K562 (cell line): ENCODE measurements around the gene ZNF557. TPM values are rescaled to one million over a fixed set of nuclear protein-coding genes. Genes with fewer than 3 reads are reported as not detected.

Experiments
- ATAC-seq: fragments of 200-7000 bp; cut with Tn5 transposase; 3 replicates; pipeline ENCODE4 v1.9.1; 2020; ENCODE audit warnings: moderate library complexity
- BruUV-seq: library from RNA; stranded (reverse); fragments of 400-500 nt; replicated peaks from 2 replicates; lab custom pipeline; 2021; lab: Mats Ljungman, UMichigan
- CTCF ChIA-PET: fragments of 300-600 bp; formaldehyde crosslinking; extraction: SDS; loops from one replicate; lab custom pipeline; 2021; ENCODE audit warnings: low intra/inter-chr PET ratio; lab: Yijun Ruan, JAX
- POLR2A ChIA-PET: fragments of 300-600, 350-650 bp; sonication (Branson Sonifier 250); formaldehyde crosslinking; extraction: SDS; loops from one replicate; lab custom pipeline; 2021; ENCODE audit warnings: antibody characterized with exemption, inconsistent platforms; lab: Yijun Ruan, JAX
- DNase-seq, 4 experiments: peaks; one replicate each; pipeline versions ENCODE4 v3.0.0 to v3.0.0-alpha.2; 2011 to 2018; ENCODE audit warnings: low spot score in 3 of 4, mixed read lengths in 3 of 4; ENCODE audit errors: extremely low read depth in 1 of 4
- FAIRE-seq: peaks from 2 replicates; lab custom pipeline; 2011; peaks lifted over from hg19 to GRCh38; lab: Jason Lieb, UNC
- H2AFZ ChIP-seq: 2 replicates; pipeline ENCODE4 v1.6.0; 2011; ENCODE audit warnings: low read depth, low read length, control low read depth, inconsistent platforms
- H3K27ac ChIP-seq: fragments of 200-600 bp; 3 replicates; pipeline ENCODE4 v1.8.0; 2011; ENCODE audit warnings: low read depth, mild to moderate bottlenecking, control low read depth, inconsistent platforms, low read length, moderate library complexity, mixed read lengths; ENCODE audit errors: extremely low read depth
- H3K27me3 ChIP-seq, 2 experiments: fragments of 300-600 bp in 1 of 2; 2 replicates in 1 of 2; 3 replicates in 1 of 2; pipeline versions ENCODE4 v1.6.0 to v1.8.0; 2011; ENCODE audit warnings: inconsistent platforms in 2 of 2, low read length in 2 of 2, mild to moderate bottlenecking in 1 of 2, mixed read lengths in 1 of 2, moderate library complexity in 1 of 2; ENCODE audit not compliant: control insufficient read depth in 2 of 2, insufficient read depth in 2 of 2
- H3K36me3 ChIP-seq: fragments of 300-600 bp; 3 replicates; pipeline ENCODE4 v1.8.0; 2011; ENCODE audit warnings: mild to moderate bottlenecking, low read length, inconsistent platforms; ENCODE audit not compliant: control insufficient read depth, insufficient read depth
- H3K4me1 ChIP-seq, 2 experiments: fragments of 200-600 bp in 1 of 2; replicated peaks in 1 of 2; 2 replicates in 1 of 2; 3 replicates in 1 of 2; pipeline versions ENCODE4 v1.5.1 to v1.8.0; 2011; ENCODE audit warnings: inconsistent platforms in 2 of 2, low read length in 2 of 2, mild to moderate bottlenecking in 1 of 2, mixed read lengths in 1 of 2, moderate library complexity in 1 of 2; ENCODE audit not compliant: control insufficient read depth in 2 of 2, insufficient read depth in 2 of 2
- H3K4me2 ChIP-seq: 2 replicates; pipeline ENCODE4 v1.6.1; 2011; ENCODE audit warnings: low read length, control low read depth, inconsistent platforms, mixed read lengths; ENCODE audit not compliant: insufficient read depth
- H3K4me3 ChIP-seq: fragments of 200-600 bp; sonication (generic), shearing (Covaris generic); 2 replicates; pipeline ENCODE4 v1.5.1; 2016; ENCODE audit warnings: control low read depth, inconsistent platforms
- H3K79me2 ChIP-seq: fragments of 200-600 bp; 3 replicates; pipeline ENCODE4 v1.8.0; 2011; ENCODE audit warnings: low read length, inconsistent platforms; ENCODE audit not compliant: control insufficient read depth, insufficient read depth
- H3K9ac ChIP-seq, 2 experiments: 2 replicates each; pipeline versions ENCODE4 v1.6.0 to v1.6.1; 2011; ENCODE audit warnings: low read depth in 2 of 2, low read length in 2 of 2, control low read depth in 1 of 2, inconsistent platforms in 1 of 2, mild to moderate bottlenecking in 1 of 2, mixed read lengths in 1 of 2; ENCODE audit not compliant: insufficient read depth in 1 of 2
- H3K9me1 ChIP-seq: one replicate; pipeline ENCODE4 v1.6.0; 2011; ENCODE audit warnings: inconsistent platforms, mild to moderate bottlenecking, low read length, moderate library complexity; ENCODE audit not compliant: control insufficient read depth, insufficient read depth
- H3K9me3 ChIP-seq: replicated peaks from 2 replicates; pipeline ENCODE4 v1.5.1; 2011; ENCODE audit warnings: low read depth, low read length, inconsistent platforms; ENCODE audit not compliant: control insufficient read depth, insufficient read depth
- H4K20me1 ChIP-seq: replicated peaks from 2 replicates; pipeline ENCODE4 v1.6.1; 2011; ENCODE audit warnings: low read length, inconsistent platforms, mixed read lengths; ENCODE audit not compliant: control insufficient read depth, insufficient read depth
- FUS ChIP-seq: fragments of 200-400 bp; formaldehyde crosslinking; optimal IDR thresholded peaks from 2 replicates; pipeline ENCODE3; 2017; ENCODE audit warnings: low read depth, low read length
- HDAC1 ChIP-seq, 2 experiments: fragments of 450-650 bp; IDR thresholded peaks; 2 replicates each; pipeline ENCODE4 v1.6.1; 2016 to 2017; ENCODE audit warnings: inconsistent platforms in 1 of 2, mild to moderate bottlenecking in 1 of 2, moderate library complexity in 1 of 2
- POLR2B ChIP-seq: fragments of 450-650 bp; IDR thresholded peaks from 2 replicates; pipeline ENCODE4 v1.6.1; 2018; ENCODE audit warnings: low read depth; ENCODE audit not compliant: partially characterized antibody
- RBM25 ChIP-seq: fragments of 200-400 bp; formaldehyde crosslinking; IDR thresholded peaks from 2 replicates; pipeline ENCODE4 v1.6.1; 2018; ENCODE audit warnings: low read length, low read depth, moderate library complexity; ENCODE audit not compliant: severe bottlenecking
- ZNF133 ChIP-seq: fragments of 250-450 bp; sonication (Bioruptor Pico); IDR thresholded peaks from 2 replicates; pipeline ENCODE4 v1.4.0; 2020; ENCODE audit warnings: mild to moderate bottlenecking
- ZNF551 ChIP-seq: fragments of 250-450 bp; sonication (Bioruptor Pico); IDR thresholded peaks from 2 replicates; pipeline ENCODE4 v1.5.0; 2021; ENCODE audit warnings: mild to moderate bottlenecking, moderate library complexity
- ZSCAN29 ChIP-seq: fragments of 450-650 bp; IDR thresholded peaks from 2 replicates; pipeline ENCODE4 v1.6.1; 2017
- WGBS: fragments of 100-300 bp; shearing (Covaris generic); methylation state at CpG from one replicate; pipeline ENCODE4 v1.1.6; 2016; ENCODE audit warnings: low coverage, mixed read lengths; ENCODE audit not compliant: insufficient coverage; ENCODE audit errors: missing lambda C conversion rate; 5-methylcytosine and 5-hydroxymethylcytosine counted together
- in situ Hi-C: fragments of 300-500 bp; cut with MboI; formaldehyde crosslinking; loops from 4 replicates; pipeline ENCODE4 v1.15.0; 2018; ENCODE audit warnings: inconsistent platforms, mixed read lengths
- intact Hi-C: fragments of 100-400 bp; cut with micrococcal nuclease; formaldehyde crosslinking; loops from 2 replicates; pipeline ENCODE4 v1.14.2; 2022
- polyA plus RNA-seq, 8 experiments: library from polyadenylated mRNA; depleted of rRNA in 4 of 8; stranded (reverse) in 5 of 8; unstranded in 3 of 8; fragments of >200 nt; fragmentation: Nextera tagmentation in 2 of 8; fragmentation: Illumina TruSeq in 1 of 8; extraction: Ambion mirVana in 2 of 8; extraction: Trizol in 1 of 8; gene quantifications; 2 replicates each; pipeline versions ENCODE4 v1.2.1 to v1.2.3, GENCODE V29; 2011 to 2014; ENCODE audit warnings: inconsistent platforms in 1 of 8, missing spikeins in 1 of 8
- total RNA-seq, 7 experiments: library from RNA; depleted of rRNA in 6 of 7; stranded (reverse); fragments of >200 nt in 6 of 7; fragmentation: Illumina TruSeq in 2 of 7; extraction: Trizol in 2 of 7; gene quantifications; 2 replicates each; pipeline versions ENCODE4 v1.2.1 to v1.2.3, GENCODE V29; 2011 to 2021; ENCODE audit warnings: low replicate concordance in 1 of 7
- TF ChIP-seq, protein P1 (sequence below): sonication (generic); formaldehyde crosslinking; IDR thresholded peaks from 2 replicates; pipeline ENCODE4 v1.8.1; 2023; ENCODE audit warnings: mild to moderate bottlenecking, missing genetic modification reagents
- TF ChIP-seq, protein P2 (sequence below): fragments of 450-650 bp; formaldehyde crosslinking; IDR thresholded peaks from 2 replicates; pipeline ENCODE4 v1.4.0; 2022; ENCODE audit warnings: mild to moderate bottlenecking, moderate library complexity
- TF ChIP-seq, protein P3 (sequence below): IDR thresholded peaks from 2 replicates; pipeline ENCODE4 v1.6.1; 2012; ENCODE audit warnings: low read depth, low read length, improper control_type of control experiment, borderline replicate concordance
- TF ChIP-seq, protein P4 (sequence below): fragments of 250-450 bp; sonication (Bioruptor Pico); IDR thresholded peaks from 2 replicates; pipeline ENCODE4 v1.4.0; 2020; ENCODE audit warnings: mild to moderate bottlenecking
- TF ChIP-seq, protein P5 (sequence below): fragments of 250-450 bp; sonication (Bioruptor Pico); IDR thresholded peaks from 2 replicates; pipeline ENCODE4 v1.8.0; 2021; ENCODE audit warnings: moderate library complexity, mild to moderate bottlenecking, inconsistent platforms

ZNF557 gene
- total and polyA plus RNA-seq, 9 of the 15 experiments (the other 6 are each of a cell fraction or from before 2014, with no cell fraction given), result 2.2 to 6.6 (median 4.4) TPM

DNA sequence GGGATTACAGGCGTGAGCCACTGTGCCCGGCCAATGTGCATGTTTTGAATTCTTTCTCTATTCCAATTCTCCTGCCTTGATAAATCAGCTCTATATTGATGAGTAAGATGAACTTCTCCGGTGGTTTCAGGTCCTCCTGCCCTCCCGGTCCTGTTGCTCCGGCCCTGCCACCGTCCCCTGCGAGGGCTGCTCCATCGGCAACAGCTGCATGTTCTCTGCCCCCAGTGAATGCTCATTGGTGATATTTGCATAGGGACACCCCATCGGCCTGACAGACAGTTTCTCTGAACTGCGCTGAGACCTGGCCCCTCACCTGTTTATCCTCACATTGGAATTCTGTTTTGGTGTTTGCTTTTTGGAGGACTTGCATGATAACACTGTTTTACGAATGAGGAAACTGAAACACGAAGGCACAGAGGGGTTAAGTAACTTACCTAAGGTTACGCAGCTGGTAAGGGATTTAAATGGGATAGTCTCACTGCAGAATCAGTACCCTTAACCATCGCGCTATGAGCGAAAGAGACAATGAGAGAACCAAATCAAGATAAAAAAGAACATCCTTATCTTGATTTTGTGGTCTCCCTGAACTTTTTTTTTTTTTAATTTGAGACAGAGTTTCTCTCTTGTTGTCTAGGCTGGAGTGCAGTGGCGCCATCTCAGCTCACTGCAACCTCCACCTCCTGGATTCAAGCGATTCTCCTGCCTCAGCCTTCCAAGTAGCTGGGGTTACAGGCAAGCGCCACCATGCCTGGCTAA, 32.2 kb downstream of the ZNF557 start:
- Histone ChIP-seq H3K79me2 (no peaks in the 10 kb centered on the region), H3K9me3 (peaks cover 6% of the 10 kb centered on the region; the same call in 1 of the 2 replicates), H3K27me3 (peaks cover 2 to 11% of the 10 kb centered on the region in 2 experiments; a peak in 2 of 5 replicates), H3K36me3 (no peaks in the 10 kb centered on the region), H3K4me3 (no peak overlapping the region), H3K9me1 (peaks cover under 1% of the 10 kb centered on the region), H3K4me1 (peaks cover 6 to 11% of the 10 kb centered on the region in 2 experiments; a peak in 3 of 5 replicates), H4K20me1 (no peaks in the 10 kb centered on the region), H3K27ac (no peak overlapping the region), H3K4me2 (no peak overlapping the region), H2AFZ (no peak overlapping the region), H3K9ac (no peak overlapping the region; a peak in 1 of 4 replicates)
- in situ Hi-C loops (loop anchor here (10.0 kb wide), 1 partner anchor 233 kb away; no protein-coding TSS in a partner anchor), intact Hi-C loops (loop anchor here (1.0 kb wide), 2 partner anchors 225 to 240 kb away; no protein-coding TSS in a partner anchor)
- DNase-seq, result no peak
- ChIA-PET CTCF (interaction anchor here (0.9 to 2.5 kb wide), 5 partner anchors 224 to 279 kb away, joined by 3 to 11 read pairs (median 5); no protein-coding TSS in a partner anchor), POLR2A (interaction anchor here (1.9 kb wide), 1 partner anchor 239 kb away, joined by 3 read pairs; no protein-coding TSS in a partner anchor)
- no peak for FAIRE-seq
- ATAC-seq, result no peak
- WGBS, result 22% methylated on average over 19 of the region's 19 CpGs
- no TSS peak for BruUV-seq
- TF ChIP-seq, protein P1, sequence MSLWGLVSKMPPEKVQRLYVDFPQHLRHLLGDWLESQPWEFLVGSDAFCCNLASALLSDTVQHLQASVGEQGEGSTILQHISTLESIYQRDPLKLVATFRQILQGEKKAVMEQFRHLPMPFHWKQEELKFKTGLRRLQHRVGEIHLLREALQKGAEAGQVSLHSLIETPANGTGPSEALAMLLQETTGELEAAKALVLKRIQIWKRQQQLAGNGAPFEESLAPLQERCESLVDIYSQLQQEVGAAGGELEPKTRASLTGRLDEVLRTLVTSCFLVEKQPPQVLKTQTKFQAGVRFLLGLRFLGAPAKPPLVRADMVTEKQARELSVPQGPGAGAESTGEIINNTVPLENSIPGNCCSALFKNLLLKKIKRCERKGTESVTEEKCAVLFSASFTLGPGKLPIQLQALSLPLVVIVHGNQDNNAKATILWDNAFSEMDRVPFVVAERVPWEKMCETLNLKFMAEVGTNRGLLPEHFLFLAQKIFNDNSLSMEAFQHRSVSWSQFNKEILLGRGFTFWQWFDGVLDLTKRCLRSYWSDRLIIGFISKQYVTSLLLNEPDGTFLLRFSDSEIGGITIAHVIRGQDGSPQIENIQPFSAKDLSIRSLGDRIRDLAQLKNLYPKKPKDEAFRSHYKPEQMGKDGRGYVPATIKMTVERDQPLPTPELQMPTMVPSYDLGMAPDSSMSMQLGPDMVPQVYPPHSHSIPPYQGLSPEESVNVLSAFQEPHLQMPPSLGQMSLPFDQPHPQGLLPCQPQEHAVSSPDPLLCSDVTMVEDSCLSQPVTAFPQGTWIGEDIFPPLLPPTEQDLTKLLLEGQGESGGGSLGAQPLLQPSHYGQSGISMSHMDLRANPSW (CRISPR knock-in tag), result no peak
- TF ChIP-seq, protein P2, sequence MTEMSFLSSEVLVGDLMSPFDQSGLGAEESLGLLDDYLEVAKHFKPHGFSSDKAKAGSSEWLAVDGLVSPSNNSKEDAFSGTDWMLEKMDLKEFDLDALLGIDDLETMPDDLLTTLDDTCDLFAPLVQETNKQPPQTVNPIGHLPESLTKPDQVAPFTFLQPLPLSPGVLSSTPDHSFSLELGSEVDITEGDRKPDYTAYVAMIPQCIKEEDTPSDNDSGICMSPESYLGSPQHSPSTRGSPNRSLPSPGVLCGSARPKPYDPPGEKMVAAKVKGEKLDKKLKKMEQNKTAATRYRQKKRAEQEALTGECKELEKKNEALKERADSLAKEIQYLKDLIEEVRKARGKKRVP (CRISPR knock-in tag), result no peak
- no peak for TF ChIP-seq FUS
- TF ChIP-seq, protein P3, sequence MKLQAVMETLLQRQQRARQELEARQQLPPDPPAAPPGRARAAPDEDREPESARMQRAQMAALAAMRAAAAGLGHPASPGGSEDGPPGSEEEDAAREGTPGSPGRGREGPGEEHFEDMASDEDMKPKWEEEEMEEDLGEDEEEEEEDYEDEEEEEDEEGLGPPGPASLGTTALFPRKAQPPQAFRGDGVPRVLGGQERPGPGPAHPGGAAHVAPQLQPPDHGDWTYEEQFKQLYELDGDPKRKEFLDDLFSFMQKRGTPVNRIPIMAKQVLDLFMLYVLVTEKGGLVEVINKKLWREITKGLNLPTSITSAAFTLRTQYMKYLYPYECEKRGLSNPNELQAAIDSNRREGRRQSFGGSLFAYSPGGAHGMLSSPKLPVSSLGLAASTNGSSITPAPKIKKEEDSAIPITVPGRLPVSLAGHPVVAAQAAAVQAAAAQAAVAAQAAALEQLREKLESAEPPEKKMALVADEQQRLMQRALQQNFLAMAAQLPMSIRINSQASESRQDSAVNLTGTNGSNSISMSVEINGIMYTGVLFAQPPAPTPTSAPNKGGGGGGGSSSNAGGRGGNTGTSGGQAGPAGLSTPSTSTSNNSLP, result no peak
- no peak for TF ChIP-seq HDAC1 (IDR thresholded peaks at IDR 0.05)
- no peak for TF ChIP-seq ZNF133
- no peak for TF ChIP-seq ZNF551 (CRISPR knock-in tag)
- TF ChIP-seq RBM25, result no peak
- TF ChIP-seq, protein P4, sequence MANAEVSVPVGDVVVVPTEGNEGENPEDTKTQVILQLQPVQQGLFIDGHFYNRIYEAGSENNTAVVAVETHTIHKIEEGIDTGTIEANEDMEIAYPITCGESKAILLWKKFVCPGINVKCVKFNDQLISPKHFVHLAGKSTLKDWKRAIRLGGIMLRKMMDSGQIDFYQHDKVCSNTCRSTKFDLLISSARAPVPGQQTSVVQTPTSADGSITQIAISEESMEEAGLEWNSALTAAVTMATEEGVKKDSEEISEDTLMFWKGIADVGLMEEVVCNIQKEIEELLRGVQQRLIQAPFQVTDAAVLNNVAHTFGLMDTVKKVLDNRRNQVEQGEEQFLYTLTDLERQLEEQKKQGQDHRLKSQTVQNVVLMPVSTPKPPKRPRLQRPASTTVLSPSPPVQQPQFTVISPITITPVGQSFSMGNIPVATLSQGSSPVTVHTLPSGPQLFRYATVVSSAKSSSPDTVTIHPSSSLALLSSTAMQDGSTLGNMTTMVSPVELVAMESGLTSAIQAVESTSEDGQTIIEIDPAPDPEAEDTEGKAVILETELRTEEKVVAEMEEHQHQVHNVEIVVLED (CRISPR knock-in tag), result no peak
- TF ChIP-seq, protein P5, sequence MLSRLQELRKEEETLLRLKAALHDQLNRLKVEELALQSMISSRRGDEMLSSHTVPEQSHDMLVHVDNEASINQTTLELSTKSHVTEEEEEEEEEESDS, result no peak
- no peak for TF ChIP-seq ZSCAN29
- TF ChIP-seq POLR2B, result no peak
